HG03378 (cell line): ENCODE data around the gene ELMO1.
A peak's percentile ranks its signal among the peaks of the same experiment; 100 is the strongest.

ENCODE experiments used
- ATAC-seq: cut with Tn5 transposase; IDR thresholded peaks from one replicate; pipeline ENCODE4 v1.9.1; 2021; ENCODE audit warnings: mild to moderate bottlenecking, moderate library complexity; ENCODE audit not compliant: unreplicated experiment

Gene ELMO1

DNA sequence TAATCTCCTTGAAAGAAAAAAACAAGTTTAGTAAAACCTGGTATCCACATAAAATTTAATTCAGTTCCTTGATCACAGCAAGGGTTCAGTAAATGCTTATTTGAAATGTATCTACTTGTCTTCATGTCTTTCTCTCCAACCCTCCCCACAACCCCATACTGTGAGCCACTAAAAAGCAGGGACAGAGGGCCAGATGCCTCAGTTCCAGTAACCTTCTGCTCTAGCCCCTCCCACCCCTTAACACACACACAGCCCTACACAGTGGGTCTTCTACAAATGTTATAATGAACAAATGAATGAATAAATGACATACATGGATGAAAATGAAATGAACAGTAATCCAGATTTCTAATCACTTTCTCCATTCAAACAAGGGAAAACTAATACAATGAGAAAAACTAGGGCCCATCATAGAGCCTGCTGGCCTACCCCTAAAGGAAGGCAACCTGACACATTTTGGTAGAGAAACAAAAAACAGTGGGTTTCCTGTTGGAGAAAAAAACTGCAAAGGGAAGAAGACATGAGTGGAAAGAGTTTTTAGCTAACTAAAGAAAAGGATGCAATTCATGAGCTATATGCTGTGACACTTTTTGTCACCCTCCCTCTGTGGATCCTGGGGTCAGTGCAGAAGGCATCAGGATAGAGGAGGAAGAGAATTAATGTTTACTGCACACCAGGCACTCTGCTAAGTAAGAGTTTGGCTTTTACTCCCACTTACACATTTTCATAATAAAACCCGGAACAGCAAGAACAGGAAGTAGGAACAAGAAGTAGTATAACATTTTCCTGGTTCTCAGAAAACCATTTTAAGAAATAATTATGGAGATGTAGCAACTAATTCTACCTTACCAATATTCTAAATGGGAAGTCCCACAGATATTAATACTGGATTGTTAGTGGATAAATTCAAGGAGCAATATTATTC lies 38.1 kb downstream of the ELMO1 start:
- no peak for ATAC-seq

DNA sequence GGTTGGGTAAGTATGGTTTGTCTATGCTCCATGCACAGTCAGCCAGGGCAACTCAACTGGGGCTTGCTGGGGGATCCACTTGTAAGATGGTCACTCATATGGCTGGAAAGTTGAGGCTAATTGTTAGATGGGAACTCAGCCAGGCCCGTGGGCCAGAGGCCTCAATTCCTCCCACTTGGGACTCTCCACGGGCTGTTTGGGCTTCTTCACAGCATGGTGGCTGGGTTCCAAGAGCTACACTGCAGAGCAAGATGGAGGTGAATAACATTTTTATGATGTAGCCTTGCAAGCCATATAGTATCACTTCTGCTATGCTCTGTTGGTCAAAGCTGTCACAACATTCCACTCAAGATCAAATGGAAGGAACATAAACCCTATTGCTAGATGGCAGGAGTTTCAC lies 39.2 kb downstream of the ELMO1 start:
- ATAC-seq: no peak

DNA sequence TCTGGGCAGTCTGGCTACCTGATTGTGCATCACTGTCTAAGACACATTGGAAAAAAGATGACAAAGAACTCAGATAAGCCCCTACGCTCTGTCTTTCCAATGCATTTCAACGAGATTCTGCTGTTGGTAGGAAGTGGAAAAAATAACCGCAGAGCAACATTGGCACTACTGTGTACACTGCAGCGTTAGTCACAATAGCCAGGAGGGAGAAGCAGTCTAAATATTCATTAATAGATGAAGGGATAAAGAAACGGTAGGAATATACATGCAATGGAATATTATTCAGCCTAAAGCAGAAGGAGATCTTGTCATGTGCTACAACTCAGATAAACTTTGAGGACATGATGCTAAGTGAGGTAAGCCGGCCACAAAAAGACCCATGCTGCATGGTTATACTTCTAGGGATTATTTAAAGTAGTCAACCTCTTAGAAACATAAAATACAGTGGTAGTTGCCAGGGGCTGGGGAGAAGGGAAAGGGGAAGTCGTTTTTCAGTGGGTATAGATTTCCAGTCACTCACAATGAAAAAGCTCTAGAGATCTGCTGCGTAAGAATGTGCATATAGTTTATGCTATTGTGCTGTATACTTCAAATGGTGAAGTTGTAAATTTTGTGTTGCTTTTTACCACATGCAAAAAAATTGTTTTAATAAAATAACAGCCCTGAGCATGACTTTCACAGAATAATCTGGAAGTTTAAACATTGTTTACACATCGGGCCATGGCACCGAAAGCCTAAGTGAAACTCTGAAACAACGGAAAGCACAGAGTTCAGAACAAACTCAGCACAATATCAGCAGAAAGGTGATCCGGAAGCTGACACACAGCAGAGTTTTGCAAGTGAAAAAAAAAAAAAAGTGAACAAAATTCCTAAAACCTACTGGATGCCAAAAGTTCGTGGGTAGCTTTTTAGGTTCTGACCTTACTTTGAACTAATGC lies 40.1 kb downstream of the ELMO1 start:
- ATAC-seq: peak; percentile 60

DNA sequence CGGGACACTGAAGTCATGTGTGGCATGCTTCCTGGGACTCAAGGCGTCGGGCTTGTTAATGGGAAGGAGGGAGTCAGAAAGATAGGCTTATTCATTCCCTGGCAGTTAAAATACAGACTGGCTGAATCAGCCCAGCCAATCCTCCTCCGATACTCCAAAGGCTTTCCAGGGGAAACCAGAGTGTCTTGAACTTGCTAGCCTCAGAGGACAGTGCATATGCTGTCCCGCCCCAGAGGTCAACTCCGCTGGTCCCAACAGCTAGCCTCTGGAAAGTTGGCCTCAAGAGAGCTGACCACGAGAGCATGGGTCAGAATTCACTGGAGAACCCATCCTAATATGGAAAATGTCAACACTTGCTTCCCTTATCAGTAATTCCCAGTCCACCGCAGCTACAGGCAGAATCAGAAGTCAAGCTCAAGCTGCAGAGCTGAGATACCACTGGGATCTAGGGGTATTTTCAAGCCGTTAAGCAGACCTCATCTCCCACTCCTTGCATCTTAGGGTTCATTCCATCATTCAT lies 43.0 kb downstream of the ELMO1 start:
- ATAC-seq: no peak

DNA sequence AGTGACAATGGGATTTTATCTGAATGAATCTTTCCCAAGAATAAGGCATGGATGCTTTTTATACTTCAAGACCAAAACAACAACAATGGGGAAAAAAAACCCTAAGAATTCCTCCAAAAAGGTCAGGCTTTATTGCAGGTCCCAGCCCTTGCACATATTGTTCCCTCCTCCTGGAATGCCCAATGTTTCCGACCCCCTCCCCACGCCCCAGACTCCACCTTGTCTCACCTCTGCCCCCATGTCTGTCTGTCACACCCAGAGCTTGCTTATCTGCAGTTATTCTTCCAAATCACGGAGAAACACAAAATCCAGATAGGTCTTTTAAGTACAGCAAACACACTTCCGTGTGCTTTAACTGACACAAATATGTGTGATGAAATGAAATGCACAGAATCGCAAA lies 43.5 kb downstream of the ELMO1 start:
- no peak for ATAC-seq

DNA sequence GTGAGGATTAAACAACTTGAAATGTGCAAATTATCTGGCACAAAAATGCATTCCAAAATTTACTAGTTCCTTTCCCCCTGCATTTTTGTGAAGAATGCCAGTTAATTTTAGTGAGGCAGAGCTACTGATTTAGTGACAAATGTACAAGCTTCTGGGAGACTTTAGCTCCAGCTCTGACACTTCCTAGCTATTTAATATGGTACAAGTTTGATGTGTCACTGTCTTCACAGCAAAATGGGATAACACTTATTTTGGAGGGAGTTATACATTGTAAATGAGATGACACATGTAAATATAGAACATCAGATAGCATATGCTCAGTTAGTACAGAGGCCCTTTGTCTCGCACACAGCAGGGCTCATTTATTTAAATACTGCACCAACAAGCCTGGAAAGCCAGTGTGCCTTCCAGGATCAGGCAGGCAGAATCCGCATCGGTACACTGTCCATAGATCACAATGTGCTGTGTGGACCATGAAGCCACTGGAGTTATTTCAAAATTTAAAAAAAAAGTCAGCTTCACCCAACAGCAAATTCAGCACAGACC lies 48.7 kb downstream of the ELMO1 start:
- ATAC-seq: no peak

DNA sequence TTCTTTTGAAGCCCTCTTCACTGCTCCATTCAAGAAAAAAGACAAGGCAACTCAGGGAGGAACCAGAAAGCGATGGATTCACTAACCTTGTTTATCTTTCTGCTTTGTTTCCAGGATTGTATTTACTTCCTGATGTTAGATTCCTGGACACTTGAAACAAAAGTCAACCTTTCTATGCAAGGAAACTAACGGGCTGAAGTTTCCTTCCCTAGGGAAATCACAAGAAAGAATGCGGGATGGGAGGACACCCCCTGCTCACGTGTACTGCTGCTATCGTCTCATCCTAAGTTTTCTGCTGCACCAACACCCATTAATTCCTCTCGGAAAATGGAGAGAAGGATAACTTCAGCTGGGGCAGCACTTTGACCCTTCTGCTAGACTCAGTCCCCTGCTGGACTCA lies 50.3 kb downstream of the ELMO1 start:
- no peak for ATAC-seq

DNA sequence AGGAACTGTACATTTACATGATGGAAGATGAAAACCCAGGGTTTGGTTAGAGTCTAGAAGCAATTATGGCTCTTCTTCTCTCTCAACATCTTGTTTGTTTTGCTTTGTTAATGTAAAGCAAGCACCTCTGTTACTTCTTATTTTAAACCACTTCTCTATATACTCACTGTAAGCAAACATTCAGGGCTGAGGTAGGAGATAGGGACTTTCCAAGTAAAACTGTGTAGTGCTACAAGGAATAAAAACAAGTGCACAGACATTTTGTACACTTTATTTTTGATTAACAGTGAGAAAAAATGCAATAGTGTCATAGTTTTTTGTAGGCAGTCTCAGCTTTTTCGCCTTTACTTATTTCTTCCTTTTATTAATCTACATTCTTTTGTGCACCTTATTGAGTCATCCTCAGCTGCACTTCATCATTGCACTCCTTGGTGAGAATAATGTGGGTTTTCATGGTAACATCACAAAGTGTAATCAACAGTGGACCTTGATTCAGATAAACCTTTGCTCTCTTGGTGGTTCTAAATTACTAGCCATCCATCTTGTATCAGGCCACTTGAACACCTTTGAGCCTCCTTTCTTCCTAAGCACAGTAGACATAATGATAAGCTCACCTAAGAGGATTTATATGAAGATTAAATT lies 52.9 kb downstream of the ELMO1 start:
- ATAC-seq: no peak

DNA sequence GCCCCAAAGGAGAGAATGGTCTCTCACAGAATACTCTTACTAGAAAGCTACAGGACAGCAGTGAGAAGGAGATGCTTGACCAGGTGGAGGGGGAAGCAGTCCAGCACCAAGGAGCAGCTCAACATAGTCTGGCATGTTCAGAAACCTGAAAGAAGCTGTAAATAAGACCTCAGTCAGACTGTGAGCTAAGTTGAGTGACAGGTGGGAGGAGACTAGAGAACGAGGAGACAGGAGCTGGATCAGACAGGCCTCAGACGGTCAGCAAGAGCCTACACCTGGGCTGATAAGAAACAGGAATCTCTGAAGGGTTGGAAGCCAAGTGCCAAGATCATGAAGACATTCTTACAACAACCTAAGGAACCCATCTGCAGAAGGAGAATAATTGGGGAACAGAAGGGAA lies 54.5 kb downstream of the ELMO1 start:
- ATAC-seq: peak; percentile 45

DNA sequence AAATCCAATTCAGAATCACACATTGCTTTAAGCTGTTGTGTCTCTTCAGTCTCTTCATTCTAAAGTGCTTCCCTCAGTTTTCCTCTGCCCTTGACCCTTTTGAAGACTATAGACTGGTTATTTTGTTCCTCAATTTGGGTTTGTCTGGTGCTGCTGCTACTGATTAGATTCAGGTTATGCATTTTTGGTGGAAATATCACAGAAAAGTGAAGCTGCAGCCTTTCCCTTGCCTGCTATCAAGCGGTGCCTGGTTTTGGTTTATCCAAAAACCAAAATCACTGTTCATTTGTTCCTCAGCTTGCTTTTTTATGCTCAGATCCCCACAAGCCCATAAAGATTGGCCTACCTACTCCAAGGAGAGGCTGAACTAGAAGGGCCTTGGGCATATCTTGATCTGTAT lies 55.2 kb downstream of the ELMO1 start:
- ATAC-seq: no peak

DNA sequence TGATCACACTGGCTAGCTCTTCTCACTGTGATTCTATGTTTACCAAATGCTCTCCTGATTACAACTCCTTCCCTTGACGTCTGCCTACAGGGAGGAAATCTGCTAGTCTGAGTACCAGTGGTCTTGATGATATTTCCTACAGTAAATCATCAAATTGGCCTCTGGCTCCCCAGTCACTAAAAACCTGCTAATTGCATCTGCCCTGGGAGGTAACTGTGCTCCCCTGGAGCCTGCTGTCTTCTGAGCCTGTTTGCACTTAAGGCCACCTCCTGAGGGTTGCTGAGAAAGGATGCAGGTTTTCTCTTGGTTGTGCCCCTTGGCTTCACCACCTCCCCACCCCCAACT lies 56.0 kb downstream of the ELMO1 start:
- ATAC-seq: no peak

DNA sequence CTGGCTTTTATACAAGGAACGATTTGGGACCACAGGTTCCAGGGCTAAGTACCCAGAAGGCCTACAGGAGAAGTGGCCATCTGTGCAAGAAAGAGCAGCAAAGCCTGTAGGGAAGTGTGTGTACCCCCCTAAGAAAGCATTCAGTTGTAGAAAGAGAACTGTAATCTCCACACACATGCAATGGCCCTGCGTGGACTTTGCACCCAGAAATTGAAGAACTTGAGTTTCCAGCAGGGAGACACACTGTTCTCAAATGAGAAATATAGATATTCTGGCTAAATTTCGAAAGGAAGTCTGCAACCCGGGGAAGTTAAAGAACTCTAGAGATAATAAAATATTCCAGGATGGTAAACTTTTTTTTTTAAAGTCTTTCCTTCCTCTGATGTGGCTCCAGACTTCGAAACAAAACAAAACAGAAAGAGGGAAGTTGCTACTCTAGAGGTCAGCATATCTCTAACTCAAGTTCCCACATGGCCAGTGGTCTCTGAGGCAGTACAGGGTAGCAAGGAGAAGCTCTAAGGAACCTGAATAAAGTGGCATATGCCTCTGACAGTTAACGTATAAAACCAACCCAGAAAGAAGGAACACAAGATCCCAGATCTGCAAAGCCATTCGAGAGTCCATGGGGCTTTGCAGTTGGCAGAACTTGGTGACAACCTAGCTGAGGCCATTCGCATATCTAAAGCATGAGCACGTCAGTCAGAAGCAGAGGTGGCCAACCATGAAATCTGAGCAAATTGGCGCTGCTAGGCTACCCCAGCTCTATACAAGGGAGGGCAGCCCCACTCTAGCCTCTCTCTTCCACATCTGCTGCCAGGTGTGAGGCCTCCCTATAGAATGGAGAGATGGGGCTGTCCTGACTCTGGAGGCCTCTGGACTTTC lies 56.6 kb downstream of the ELMO1 start:
- no peak for ATAC-seq

DNA sequence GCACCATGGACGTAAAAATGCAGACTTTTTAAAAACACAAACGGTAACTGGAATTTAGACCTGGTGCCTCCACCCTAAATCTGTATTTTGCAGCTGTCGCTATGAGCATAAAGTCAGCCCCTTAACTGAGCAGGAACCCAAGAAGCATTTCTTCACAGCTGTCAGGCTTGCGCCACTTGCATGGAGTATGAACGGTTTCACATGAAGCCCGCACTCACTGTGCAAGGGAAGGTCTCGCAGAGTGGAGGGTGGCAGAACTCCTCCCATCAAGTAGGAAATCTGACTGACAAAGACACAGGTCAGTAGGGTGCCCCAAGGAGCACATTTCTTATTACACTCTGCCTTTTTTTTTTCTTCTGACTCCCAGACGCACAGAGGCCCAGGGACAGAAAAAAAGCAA lies 58.5 kb downstream of the ELMO1 start:
- no peak for ATAC-seq

DNA sequence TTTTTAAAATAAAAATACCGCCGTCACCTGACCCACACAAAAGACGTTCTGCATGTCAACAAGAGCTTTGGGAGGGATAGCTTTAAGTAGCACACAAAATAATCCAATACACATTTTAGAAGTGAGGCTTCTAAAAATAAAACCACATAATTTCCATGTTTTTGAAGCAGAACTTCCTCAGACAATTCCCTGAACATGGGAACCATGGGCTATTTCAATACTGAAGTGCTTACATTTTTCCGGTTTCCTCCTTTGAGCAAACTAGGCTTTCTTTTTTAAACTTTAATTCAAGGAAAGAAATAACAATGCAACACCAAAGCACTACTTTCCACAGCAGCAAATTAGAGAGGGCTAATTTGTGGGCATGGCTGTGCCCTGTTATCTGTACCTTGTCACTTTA lies 59.9 kb downstream of the ELMO1 start:
- ATAC-seq: no peak

DNA sequence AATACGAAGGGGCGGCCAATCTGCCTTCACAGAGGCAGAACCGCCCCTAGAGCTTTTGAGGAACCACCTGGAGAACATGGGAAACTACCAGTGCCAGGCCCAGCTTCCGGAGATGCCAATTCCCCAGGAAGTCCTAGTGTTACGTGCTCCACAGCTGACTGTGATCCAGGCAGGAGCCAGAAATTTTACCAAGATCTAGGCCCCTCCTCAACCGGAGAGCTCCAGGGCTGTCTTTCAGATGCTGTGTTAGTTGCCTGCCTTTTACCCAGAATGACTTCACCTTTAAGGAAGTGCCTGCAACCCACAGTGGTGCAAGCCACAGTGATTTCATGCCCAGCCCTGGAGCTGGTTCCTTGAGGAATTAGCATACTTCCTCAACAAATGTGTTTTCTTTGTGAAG lies 62.9 kb downstream of the ELMO1 start:
- no peak for ATAC-seq

DNA sequence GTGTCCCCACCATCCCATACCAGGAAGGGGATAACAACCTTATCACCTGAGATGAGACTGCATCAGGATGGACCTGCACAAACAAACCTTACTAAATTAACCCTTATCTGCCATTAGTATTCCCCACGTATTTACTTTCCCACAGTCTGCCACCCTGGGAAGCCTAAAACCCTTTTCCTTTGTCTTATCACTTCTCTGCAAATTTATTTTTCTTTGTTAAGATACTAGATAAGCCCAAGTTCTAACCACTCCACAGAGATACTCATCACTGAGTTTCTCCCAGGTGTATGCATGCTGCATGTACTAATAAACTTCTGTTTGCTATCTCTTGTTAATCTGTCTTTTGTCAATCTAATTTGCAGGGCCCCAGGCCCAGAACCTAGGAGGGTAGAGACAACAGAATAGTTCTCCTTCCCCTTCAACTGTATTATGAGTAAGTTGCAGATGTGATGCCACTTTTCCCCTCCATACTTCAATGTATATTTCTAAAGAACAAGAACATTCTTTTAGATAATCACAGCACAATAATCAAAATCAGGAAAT lies 66.0 kb downstream of the ELMO1 start:
- no peak for ATAC-seq

DNA sequence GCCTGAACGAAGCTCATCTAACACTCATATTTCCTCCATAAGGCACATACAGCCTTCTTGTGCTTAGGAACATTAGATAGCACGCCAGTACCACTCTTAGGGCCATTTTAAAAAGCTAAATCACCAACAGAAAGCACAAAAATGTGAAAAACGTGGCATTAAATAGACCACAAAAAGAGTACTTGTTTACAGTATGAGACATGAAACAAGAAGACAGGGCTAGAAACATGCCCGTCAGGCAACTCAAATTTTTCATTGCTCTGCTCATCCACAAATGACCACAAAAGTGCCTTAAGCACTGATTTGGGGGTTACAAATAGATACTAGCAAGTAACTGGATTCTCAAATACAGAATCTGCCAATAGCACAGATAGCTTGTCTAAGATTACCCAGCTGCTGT lies 67.8 kb downstream of the ELMO1 start:
- ATAC-seq: no peak

DNA sequence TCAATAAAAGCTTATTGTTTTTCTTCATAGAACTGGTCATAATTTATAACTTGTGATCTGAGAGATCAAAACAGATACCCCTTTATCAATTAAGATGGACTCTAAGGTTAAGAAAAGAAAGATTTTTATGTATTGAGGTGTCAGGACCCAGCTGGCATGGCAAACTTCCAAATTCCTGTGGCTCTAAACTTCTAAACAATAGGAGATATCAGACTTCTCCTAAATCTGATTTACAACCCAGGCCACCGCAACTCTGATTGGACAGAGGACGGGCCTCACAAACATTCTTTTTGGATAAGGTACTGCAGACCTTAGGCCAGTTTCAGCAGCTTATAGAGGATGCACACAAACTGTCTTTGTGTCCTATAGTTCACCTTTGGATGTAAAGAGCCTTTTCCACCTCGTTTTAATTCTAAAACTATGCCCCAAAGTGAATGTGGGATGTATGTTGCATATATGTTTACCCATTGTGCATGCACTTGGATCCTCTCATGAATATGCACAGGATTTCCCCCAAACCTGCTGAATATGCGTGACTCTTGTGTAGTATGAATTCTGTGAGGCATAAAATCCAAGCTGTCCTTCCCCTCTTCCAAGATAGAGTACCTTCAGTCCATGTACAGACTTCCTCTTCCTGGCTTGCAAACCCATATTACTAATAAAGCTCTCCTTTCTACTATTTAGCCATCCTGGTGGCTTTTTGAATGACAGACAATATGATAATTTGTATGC lies 69.0 kb downstream of the ELMO1 start:
- ATAC-seq: no peak

DNA sequence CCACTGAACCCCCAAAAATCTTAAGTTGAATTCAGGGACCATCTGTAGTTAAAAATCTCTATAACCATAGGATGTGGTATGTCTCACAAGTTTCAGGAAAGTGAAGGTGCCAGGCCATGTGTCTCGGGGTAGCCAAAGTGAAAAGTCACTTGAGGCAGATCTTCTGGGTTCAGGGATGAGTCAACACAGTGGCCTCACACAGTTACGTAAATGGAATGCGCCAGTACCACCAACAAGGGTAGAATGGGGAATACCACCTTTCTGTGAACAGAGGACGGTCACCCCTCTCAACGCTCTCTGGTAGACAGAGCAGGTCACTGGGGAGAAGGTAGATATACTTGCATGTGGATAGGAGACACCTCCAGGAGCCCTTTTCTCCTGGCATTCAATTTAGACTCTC lies 71.4 kb downstream of the ELMO1 start:
- no peak for ATAC-seq
